G401.6 (cell line): ENCODE results near the gene CCDC149.

Experiments
- FAIRE-seq: peaks from 2 replicates; lab custom pipeline; 2012; peaks lifted over from hg19 to GRCh38; lab: Jason Lieb, UNC

Gene CCDC149

GRCh38 chr4:24775750-24776149 lies 137.1 kb downstream of the CCDC149 start:
- FAIRE-seq = no peak

- FAIRE-seq = no peak
These were observed 137.7 kb downstream of the CCDC149 start for GRCh38 chr4:24775032-24775605.

- no peak for FAIRE-seq
These were observed 138.4 kb downstream of the CCDC149 start for GRCh38 chr4:24774452-24774851.

- FAIRE-seq = no peak
These were observed 139.9 kb downstream of the CCDC149 start for GRCh38 chr4:24772952-24773351.

GRCh38 chr4:24772061-24772705 lies 140.7 kb downstream of the CCDC149 start:
- no peak for FAIRE-seq

- FAIRE-seq = no peak
These were observed 141.6 kb downstream of the CCDC149 start for GRCh38 chr4:24771241-24771640.

- no peak for FAIRE-seq
These were observed 142.2 kb downstream of the CCDC149 start for GRCh38 chr4:24770667-24771066.

- FAIRE-seq = no peak
These were observed 142.7 kb downstream of the CCDC149 start for GRCh38 chr4:24770032-24770584.

- no peak for FAIRE-seq
These were observed 143.3 kb downstream of the CCDC149 start for GRCh38 chr4:24769571-24769970.

- no peak for FAIRE-seq
These were observed 144.2 kb downstream of the CCDC149 start for GRCh38 chr4:24768604-24769003.

- no peak for FAIRE-seq
These were observed 144.8 kb downstream of the CCDC149 start for GRCh38 chr4:24768006-24768405.

- FAIRE-seq = no peak
These were observed 147.4 kb downstream of the CCDC149 start for GRCh38 chr4:24765376-24765988.

- no peak for FAIRE-seq
These were observed 148.5 kb downstream of the CCDC149 start for GRCh38 chr4:24764345-24764744.

- no peak for FAIRE-seq
These were observed 149.1 kb downstream of the CCDC149 start for GRCh38 chr4:24763631-24764297.
